ENCODE results near the gene MPP7. TPM values are rescaled to one million over a fixed set of nuclear protein-coding genes. Genes with fewer than 3 reads are reported as not detected.
"Not testable (repeated sequence)": the region's sequence is repeated elsewhere in the genome, so short reads cannot be mapped to it uniquely, and the experiment has no call there.

The MPP7 gene
- total RNA-seq, 4 donors from 2014 or later = 3.8 to 10.7 (median 6.4) TPM

DNA sequence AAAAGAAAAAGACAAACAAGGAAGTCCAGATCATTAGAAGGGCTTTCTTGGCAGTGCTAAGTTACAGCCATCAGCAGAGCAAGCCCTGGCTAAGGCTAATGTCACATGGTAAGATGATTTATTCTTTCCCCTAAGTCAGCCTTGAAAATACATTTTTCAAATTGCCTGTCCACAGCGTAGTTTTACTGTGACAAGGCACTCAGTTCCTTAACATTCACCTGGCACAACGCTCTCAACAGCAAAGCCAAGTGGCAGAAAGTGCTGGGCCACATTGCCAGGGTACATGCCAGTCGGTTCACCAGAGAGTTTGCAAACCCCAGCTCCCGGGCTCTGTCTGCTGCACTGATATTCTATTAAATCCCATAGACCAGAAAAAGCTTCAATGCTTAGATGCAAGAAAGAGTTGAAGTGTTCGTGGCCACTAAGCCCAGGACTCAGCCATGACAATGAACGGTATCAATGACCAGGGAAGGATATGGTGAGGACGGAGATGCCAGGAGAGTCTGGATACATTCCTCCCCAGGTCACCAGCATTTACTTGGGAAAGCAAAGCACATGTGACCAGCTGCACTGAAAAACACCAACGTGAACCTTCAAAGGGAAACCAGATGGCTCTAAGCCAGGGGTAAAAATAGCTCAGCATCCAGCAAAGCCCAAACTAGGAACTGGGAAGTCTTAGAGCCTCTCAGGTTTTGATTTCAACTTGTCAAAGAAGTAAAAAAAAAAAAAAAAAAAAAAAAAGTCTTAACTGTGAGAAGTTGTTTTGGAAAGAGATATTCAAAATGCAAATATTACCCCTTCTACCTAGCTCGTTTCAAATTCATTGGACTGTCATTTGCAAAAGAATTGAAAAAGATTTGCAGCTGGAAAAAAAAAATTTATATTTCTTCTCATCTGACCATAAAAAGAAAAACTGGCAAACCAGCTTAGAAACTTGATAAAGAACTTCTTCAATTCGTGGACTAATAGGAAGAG is 23.9 kb upstream of the MPP7 start:
- ATAC-seq (peak; percentile 97), DNase-seq (peak; percentile 71 to 76)
- H3K4me3 ChIP-seq = peak overlapping the region; percentile 26 to 43 (median 36)
- TF ChIP-seq CTCF (IDR thresholded peaks at IDR 0.05 in 4 of 5, conservative IDR thresholded peaks at IDR 0.05 in 1 of 5) (no peak), POLR2A (IDR thresholded peaks at IDR 0.05) (no peak)
- intact Hi-C loops (cut with DNase I; ENCODE audit: low total_unique reads) = loop anchor here (1.0 to 5.0 kb wide), 2 partner anchors 24 to 45 kb away; partner anchors contain the start of gene MPP7
- H3K36me3 ChIP-seq = no peaks in the 10 kb centered on the region
- peaks cover 17 to 20% of the 10 kb centered on the region in 2 donors for H3K4me1 ChIP-seq
- no peaks in the 10 kb centered on the region for H3K27me3 ChIP-seq
- in situ Hi-C loops (cut with MboI; ENCODE audit: low sequenced_read_pairs in 4 of 4) = no loop called here
- H3K9me3 ChIP-seq = no peaks in the 10 kb centered on the region
- H3K27ac ChIP-seq = peak overlapping the region; percentile 71 to 89 (median 80)

DNA sequence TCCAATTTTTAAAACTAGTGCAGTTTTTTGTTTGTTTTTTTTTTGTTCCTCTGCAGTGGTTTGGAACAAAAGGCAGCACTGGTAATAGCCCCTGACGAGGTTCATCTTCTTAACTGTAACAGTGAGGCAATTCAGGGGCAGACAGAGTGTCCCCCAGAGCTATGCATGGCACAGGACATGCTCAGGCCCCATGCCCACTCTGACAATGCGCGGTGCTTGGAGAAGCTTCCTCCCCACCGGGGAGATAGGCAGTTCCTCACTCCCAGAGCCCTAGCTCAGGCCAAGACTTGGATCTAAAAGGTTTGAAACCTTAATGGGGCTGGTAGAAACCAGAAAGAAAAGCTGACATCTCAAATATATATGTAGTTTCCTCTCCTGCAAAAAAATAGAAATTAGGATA is 17.9 kb upstream of the MPP7 start:
- H3K9me3 ChIP-seq = no peaks in the 10 kb centered on the region
- intact Hi-C loops (cut with DNase I; ENCODE audit: low total_unique reads) = no loop called here
- no peak overlapping the region for H3K4me3 ChIP-seq
- H3K4me1 ChIP-seq = peaks cover 0 to 5% of the 10 kb centered on the region in 2 donors
- H3K27ac ChIP-seq = no peak overlapping the region
- no peaks in the 10 kb centered on the region for H3K27me3 ChIP-seq
- ATAC-seq = no peak
- H3K36me3 ChIP-seq = no peaks in the 10 kb centered on the region
- TF ChIP-seq POLR2A (IDR thresholded peaks at IDR 0.05) = no peak
- TF ChIP-seq CTCF (IDR thresholded peaks at IDR 0.05 in 4 of 5, conservative IDR thresholded peaks at IDR 0.05 in 1 of 5) = no peak
- in situ Hi-C loops (cut with MboI; ENCODE audit: low sequenced_read_pairs in 4 of 4) = no loop called here
- no peak for DNase-seq

DNA sequence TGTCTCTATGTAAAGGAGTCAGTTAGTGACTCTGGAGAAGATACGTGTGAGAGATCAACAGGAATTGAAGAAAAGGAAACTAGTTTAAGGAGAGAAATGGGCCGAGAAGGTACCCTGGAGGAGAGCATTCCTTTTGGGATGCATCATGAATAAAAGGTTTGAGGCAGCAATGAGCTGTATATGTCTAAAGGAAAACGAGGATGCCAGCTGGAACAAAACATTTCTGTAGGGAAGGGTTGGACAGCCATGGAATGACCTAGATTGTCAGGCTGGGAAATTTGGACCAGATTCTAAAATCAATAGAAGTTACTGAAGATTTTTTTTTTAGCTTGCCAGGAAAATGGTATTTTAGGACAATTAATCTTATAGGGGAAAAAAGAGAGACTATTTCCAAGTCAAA is 17.2 kb upstream of the MPP7 start:
- in situ Hi-C loops (cut with MboI; ENCODE audit: low sequenced_read_pairs in 4 of 4) = no loop called here
- ATAC-seq (no peak), DNase-seq (no peak)
- Histone ChIP-seq H3K4me1 (peaks cover 0 to 5% of the 10 kb centered on the region in 2 donors), H3K4me3 (no peak overlapping the region), H3K36me3 (no peaks in the 10 kb centered on the region), H3K27ac (no peak overlapping the region), H3K9me3 (no peaks in the 10 kb centered on the region), H3K27me3 (no peaks in the 10 kb centered on the region)
- intact Hi-C loops (cut with DNase I; ENCODE audit: low total_unique reads) = no loop called here
- no peak for TF ChIP-seq CTCF (IDR thresholded peaks at IDR 0.05 in 4 of 5, conservative IDR thresholded peaks at IDR 0.05 in 1 of 5)
- TF ChIP-seq POLR2A (IDR thresholded peaks at IDR 0.05) = no peak

DNA sequence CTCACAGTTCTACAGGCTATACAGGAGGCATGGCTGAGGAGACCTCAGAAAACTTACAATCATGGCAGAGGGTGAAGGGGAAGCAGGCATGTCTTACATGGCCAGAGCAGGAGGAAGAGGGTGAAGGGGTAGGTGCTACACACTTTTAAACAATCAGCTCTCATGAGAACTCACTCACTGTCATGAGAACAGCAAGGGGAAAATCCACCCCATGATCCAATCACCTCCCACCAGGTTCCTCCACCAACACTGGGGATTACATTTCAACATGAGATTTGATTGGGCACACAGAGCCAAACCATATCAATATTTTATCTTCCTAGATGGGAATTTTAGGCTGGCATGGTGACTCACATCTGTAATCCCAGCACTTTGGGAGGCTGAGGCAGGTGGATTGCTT is 16.2 kb upstream of the MPP7 start:
- in situ Hi-C loops (cut with MboI; ENCODE audit: low sequenced_read_pairs in 4 of 4); H3K4me1 ChIP-seq; intact Hi-C loops (cut with DNase I; ENCODE audit: low total_unique reads); H3K36me3 ChIP-seq; ATAC-seq; H3K4me3 ChIP-seq; H3K9me3 ChIP-seq; H3K27me3 ChIP-seq; DNase-seq; H3K27ac ChIP-seq: not testable (repeated sequence)

DNA sequence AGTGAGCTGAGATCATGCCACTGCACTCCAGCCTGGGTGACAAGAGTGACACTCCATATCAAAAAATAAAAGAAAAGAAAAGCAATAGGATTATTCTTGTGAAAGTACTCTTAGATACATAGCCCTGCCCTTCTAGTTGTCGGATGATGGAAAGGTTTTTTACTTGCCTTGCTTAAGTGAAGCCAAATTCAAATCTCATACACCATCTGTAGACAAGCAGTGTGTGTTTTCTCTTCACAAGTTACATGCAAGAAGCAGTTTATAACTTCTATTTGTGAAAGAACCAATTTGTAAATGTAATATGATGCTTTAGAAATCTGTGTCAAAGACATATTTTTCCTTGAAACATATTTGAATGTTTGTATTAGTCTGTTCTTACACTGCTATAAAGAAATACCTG is 15.8 kb upstream of the MPP7 start:
- no peak for TF ChIP-seq CTCF (IDR thresholded peaks at IDR 0.05 in 4 of 5, conservative IDR thresholded peaks at IDR 0.05 in 1 of 5)
- TF ChIP-seq POLR2A (IDR thresholded peaks at IDR 0.05) = no peak
- Histone ChIP-seq H3K9me3 (no peaks in the 10 kb centered on the region), H3K36me3 (no peaks in the 10 kb centered on the region), H3K4me3 (no peak overlapping the region), H3K4me1 (peaks cover 0 to 5% of the 10 kb centered on the region in 2 donors), H3K27me3 (no peaks in the 10 kb centered on the region), H3K27ac (no peak overlapping the region)
- DNase-seq (no peak), ATAC-seq (no peak)
- intact Hi-C loops (cut with DNase I; ENCODE audit: low total_unique reads) = no loop called here
- in situ Hi-C loops (cut with MboI; ENCODE audit: low sequenced_read_pairs in 4 of 4) = no loop called here

Measured in gastrocnemius medialis (tissue), 4 donors.